AG04450 (cell line): ENCODE results near the gene CPPED1. TPM values are rescaled to one million over a fixed set of nuclear protein-coding genes. Genes with fewer than 3 reads are reported as not detected.

Experiments used
- CTCF ChIA-PET: fragments of 300-600, 350-600 bp; formaldehyde crosslinking; extraction: SDS; loops from one replicate; lab custom pipeline; 2022; ENCODE audit warnings: antibody characterized with exemption, inconsistent platforms; lab: Charles Lee
- POLR2A ChIA-PET: fragments of 350-600 bp; formaldehyde crosslinking; extraction: SDS; loops from one replicate; lab custom pipeline; 2021; ENCODE audit warnings: antibody characterized with exemption, inconsistent platforms; lab: Yijun Ruan, JAX
- DNase-seq: peaks from one replicate; pipeline ENCODE4 v3.0.0-alpha.2; 2011; ENCODE audit warnings: low read depth, low spot score
- H3K27ac ChIP-seq: one replicate; pipeline ENCODE4 v1.5.1; 2012; ENCODE audit warnings: low read depth, low read length, control low read depth
- H3K27me3 ChIP-seq: one replicate; pipeline ENCODE4 v1.6.0; 2012; ENCODE audit warnings: low read length; ENCODE audit not compliant: control insufficient read depth, insufficient read depth
- H3K4me3 ChIP-seq: 2 replicates; pipeline ENCODE4 v1.5.1; 2011; ENCODE audit warnings: mild to moderate bottlenecking, low read depth, low read length, control low read depth
- H3K9me3 ChIP-seq: 2 replicates; pipeline ENCODE4 v1.5.1; 2012; ENCODE audit warnings: low read length; ENCODE audit not compliant: control insufficient read depth, insufficient read depth
- CTCF ChIP-seq: IDR thresholded peaks from 2 replicates; pipeline ENCODE4 v1.5.1; 2011; ENCODE audit warnings: low read depth, low read length, control low read depth, inconsistent platforms
- polyA plus RNA-seq: library from polyadenylated mRNA; depleted of rRNA; stranded (reverse); fragments of >200 nt; gene quantifications from 2 replicates; pipeline ENCODE4 v1.2.3, GENCODE V29; 2011

Gene CPPED1
- polyA plus RNA-seq, 1 experiment = 7.7 TPM

GRCh38 chr16:12626411-12626810, 177.3 kb downstream of the CPPED1 start:
- Histone ChIP-seq H3K4me3 (no peak overlapping the region), H3K27me3 (no peaks in the 10 kb centered on the region), H3K9me3 (peaks cover 27% of the 10 kb centered on the region), H3K27ac (no peak overlapping the region)
- POLR2A ChIA-PET = no interaction called here
- CTCF ChIA-PET = no interaction called here
- no peak for DNase-seq
- TF ChIP-seq CTCF = no peak

GRCh38 chr16:12625716-12626115, 178.0 kb downstream of the CPPED1 start:
- no peak overlapping the region for H3K27ac ChIP-seq
- no peak overlapping the region for H3K4me3 ChIP-seq
- no peak for TF ChIP-seq CTCF
- CTCF ChIA-PET = no interaction called here
- DNase-seq = no peak
- no peaks in the 10 kb centered on the region for H3K27me3 ChIP-seq
- H3K9me3 ChIP-seq = peaks cover 23% of the 10 kb centered on the region
- POLR2A ChIA-PET = no interaction called here

GRCh38 chr16:12625068-12625467, 178.6 kb downstream of the CPPED1 start:
- Histone ChIP-seq H3K9me3 (peaks cover 17% of the 10 kb centered on the region), H3K4me3 (no peak overlapping the region), H3K27me3 (no peaks in the 10 kb centered on the region), H3K27ac (no peak overlapping the region)
- no peak for TF ChIP-seq CTCF
- CTCF ChIA-PET = no interaction called here
- POLR2A ChIA-PET = no interaction called here
- no peak for DNase-seq

GRCh38 chr16:12620150-12620549, 183.5 kb downstream of the CPPED1 start:
- no peaks in the 10 kb centered on the region for H3K27me3 ChIP-seq
- no peak overlapping the region for H3K27ac ChIP-seq
- ChIA-PET CTCF (interaction anchor here (0.7 kb wide), 1 partner anchor 1216 kb away, joined by 8 read pairs; no protein-coding TSS in a partner anchor), POLR2A (no interaction called here)
- peaks cover 2% of the 10 kb centered on the region for H3K9me3 ChIP-seq
- no peak for TF ChIP-seq CTCF
- DNase-seq = no peak
- H3K4me3 ChIP-seq = no peak overlapping the region

- Histone ChIP-seq H3K27me3 (no peaks in the 10 kb centered on the region), H3K27ac (no peak overlapping the region), H3K4me3 (no peak overlapping the region), H3K9me3 (no peaks in the 10 kb centered on the region; the same call in 1 of the 2 replicates)
- no peak for TF ChIP-seq CTCF
- CTCF ChIA-PET = no interaction called here
- DNase-seq = no peak
- POLR2A ChIA-PET = no interaction called here
Observed at GRCh38 chr16:12618515-12618914, 185.2 kb downstream of the CPPED1 start.
